Germinal center (tissue), 1 donor: ENCODE measurements around the gene ICA1.
A peak's percentile ranks its signal among the peaks of the same experiment; 100 is the strongest.
"Not testable (repeated sequence)": the region's sequence is repeated elsewhere in the genome, so short reads cannot be mapped to it uniquely, and the experiment has no call there.

Experiments used
- DNase-seq: peaks from one replicate; pipeline ENCODE4 v3.0.0; 2012; ENCODE audit warnings: mixed read lengths, low spot score

Gene ICA1

DNA sequence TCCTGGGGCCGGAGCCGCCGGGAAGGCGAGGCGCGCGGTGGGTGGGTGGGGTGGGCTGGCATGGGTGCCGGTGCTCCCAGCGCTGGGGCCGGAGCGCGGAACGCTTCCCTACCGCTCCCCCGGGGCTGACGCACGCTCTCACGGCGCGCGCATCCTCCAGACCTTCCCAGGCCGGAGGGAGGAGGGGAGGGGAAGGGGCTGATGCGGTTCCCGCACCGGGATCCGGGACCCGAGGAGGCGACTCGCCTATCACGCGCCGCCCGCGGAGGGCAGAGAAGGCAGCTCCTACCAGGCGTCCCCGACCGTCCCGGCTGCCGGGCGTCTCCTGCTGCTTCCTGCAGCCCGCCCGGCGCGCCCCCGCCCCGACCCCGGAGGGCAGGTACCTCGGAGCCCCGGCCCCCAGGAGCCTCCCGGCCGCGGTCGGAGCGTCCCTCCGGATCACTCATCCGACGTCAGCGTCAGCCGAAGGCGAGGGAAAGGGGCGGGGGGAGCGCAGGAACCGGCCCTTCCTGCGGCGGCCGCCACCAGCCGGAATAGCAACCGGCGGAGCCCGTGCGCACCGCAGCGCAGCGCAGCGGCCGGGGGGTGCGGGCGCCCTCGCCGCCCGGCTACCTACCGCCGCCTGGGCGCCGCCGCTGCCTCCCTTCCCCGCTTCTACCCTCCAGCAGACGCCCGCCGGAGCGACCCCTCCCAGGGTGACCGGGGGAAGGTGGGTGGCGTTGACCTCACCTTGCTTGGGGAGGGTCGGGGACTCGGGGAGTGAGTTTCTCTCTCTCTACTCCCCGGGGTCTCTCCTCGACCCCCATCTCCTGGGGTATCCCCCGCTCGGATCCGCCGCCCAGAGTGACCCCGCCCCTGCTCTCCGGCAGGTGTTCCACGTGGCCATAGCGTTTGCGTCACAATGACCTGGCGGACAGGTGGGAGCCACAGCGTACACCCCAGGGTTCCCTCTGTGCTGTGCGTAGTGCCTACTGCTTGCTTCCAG is at the start of gene ICA1:
Gene ICA1, minus strand, starts transcription at position 457 of the 985 bp plus-strand sequence. CDS start 26,241 bp downstream, outside the sequence.
- peak; percentile 20 for DNase-seq

GRCh38 chr7:8310876-8311275 is 48.9 kb upstream of the ICA1 start:
- no peak for DNase-seq

- DNase-seq = no peak
Observed at GRCh38 chr7:8305625-8306388, 43.8 kb upstream of the ICA1 start.

DNA sequence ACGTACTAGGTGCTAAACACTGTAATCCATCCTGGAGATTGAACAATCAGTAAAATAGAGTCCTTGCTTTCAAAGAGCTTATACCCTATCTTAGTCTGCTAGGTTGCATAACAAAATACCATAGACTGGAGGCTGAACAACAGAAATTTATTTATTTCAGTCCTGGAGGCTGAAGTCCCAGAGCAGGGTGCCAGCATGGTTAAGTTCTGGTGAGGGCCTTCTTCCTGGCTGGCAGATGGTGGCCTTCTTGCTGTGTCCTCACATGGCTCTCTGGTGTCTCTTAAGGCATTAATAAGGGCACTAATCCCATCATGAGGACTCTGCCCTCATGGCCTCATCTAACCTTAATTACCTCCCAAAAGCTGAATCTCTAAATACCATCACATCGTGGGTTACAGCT is 43.1 kb upstream of the ICA1 start:
- no peak for DNase-seq

DNA sequence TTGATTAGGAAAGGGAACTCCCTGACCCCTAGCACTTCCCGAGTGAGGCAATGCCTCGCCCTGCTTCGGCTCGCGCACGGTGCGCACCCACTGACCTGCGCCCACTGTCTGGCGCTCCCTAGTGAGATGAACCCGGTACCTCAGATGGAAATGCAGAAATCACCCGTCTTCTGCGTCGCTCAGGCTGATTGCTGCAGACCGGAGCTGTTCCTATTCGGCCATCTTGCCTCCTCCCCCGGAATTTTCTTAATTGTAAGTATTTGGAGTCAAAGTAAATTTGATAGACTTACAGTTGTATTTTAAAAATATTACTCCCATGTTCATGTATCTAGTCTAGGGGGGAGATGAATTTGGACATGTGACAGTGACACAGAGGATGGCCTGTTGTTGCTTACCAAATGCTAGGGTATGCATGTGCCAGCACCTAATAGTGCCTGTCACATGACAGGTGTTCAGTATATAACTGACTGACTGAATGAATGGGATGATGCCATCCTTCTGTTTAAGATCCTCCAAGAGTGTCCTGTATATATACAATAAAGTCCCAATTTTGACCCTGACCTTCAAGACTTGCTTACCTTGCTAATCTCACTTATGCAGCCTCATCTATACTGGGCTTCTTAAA is 42.0 kb upstream of the ICA1 start:
- DNase-seq = no peak

GRCh38 chr7:8297023-8297422 is 35.1 kb upstream of the ICA1 start:
- DNase-seq = not testable (repeated sequence)

DNA sequence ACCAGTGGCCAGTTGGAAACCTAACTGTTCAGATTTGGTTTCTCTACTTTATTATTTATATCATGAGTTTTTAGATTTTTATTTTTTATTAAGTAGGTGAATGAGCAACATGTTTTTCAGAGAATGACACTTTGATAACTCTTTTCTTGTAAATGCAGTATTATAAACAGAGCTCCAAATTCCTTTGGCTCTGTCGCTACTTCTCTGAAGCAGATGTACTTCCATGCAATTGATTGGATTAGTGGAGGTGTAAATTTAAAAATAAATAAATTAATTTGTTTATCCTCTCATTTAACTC is 34.3 kb upstream of the ICA1 start:
- DNase-seq = no peak

- DNase-seq = peak; percentile 64
Observed at GRCh38 chr7:8295638-8296361, 33.8 kb upstream of the ICA1 start.

DNA sequence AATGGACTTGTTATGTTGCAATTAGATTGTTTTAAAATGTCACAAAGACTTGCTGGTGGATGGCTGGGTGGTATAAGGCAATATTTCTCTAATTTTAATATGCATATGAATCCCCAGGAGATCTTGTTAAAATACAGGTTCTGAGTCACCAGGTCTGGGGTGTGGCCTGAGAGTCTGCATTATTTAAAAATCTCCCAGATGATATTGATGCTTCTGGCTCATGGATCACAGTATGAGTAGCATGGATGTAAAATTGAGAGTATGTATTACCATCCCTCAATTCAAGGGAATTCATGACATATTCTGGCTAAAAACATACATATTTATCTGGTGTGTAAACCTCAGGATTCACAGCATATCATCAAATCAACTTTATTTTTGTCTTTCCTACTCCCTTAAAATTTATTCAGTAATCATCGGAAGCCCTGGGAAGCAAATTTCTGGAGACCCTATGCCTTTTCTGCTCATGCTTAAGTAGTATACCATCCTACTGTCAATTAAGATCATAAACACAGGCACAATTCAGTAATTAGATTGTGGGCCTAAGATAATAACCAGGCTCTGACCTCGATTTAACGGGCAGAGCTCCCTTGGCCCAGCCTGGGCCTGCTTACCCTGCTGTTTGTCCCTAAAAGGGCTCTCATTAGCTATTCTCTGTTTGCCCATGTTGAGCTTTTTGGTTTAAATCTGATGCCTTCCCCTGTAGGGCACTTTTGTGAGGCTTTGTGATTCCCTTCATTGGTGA is 29.6 kb upstream of the ICA1 start:
- DNase-seq = no peak

- DNase-seq = no peak
Observed at GRCh38 chr7:8290645-8291308, 28.8 kb upstream of the ICA1 start.

DNA sequence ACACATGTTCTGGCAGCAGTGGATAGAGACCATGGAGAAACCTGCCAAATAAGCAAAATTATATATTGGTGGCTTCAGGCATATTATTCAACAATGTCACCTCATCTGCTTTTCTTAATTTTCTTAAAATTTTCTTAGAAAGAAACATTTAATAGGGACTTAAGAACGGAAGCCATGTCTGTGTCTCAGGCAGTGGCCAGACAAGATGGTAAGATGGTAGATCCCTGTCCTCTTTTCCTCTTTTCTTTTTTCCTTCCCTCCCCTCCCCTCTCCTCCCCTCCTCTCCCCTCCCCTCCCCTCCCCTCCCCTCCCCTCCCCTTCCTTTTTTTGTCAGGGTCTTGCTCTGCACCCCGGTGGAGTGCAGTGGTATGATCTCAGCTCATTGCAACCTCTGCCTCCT is 24.2 kb upstream of the ICA1 start:
- DNase-seq = no peak

DNA sequence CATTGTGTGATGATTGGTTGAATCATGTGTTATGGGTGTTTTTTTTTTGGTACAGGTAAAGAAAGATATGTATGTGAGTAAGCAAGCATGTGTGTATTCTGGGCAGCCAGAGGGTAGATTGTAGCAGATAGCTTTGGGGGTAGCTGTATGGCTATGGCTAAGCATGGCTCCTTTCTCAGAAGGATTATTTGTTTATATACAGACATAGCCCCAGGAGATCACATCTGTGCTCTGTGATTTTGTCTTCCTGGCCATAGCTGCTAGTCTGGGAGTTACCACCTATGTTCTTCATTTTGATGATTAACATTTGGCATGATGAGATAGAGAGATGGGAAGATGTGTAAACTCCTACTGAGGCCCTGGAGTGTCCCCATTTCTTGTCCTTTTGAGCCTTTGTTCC is 23.2 kb upstream of the ICA1 start:
- DNase-seq = no peak

DNA sequence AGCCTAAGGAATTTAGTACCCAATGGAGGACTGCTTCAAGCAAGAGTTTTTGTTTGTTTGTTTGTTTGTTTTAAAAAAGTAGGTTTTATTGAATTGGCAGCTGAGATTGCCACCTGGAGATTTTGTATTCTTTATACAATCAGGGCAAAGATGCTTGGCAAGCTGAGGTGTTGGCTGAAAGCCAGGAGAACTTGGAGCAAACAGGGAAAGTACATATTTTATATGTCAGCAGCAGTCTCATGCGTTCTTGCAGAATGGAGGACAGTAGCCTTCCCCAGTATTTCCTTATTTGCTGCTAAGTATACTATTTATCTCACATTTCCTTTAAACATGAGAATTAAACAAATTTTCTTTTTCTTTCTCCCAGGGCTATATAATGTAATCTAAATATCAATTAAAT is 22.6 kb upstream of the ICA1 start:
- DNase-seq = no peak

GRCh38 chr7:8283968-8284367 is 22.0 kb upstream of the ICA1 start:
- no peak for DNase-seq

DNA sequence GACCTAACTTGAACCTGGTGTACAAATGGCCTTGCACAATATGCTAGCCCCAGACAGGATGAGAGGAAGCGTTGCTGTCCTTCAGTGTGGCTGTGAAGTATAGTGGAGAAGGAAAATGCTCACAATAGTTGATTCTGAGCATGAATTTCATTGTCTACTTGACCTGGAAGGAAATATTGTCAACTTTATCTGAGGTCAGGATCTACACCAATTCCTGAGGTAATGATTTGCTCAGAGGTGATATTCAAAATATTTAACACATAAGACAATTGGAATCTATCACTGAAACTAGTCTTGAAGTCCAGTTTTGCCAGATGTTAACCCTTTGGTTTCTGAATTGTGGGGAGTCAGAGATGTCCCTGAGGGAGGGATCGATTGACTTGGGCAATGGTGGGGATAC is 20.9 kb upstream of the ICA1 start:
- DNase-seq = no peak

DNA sequence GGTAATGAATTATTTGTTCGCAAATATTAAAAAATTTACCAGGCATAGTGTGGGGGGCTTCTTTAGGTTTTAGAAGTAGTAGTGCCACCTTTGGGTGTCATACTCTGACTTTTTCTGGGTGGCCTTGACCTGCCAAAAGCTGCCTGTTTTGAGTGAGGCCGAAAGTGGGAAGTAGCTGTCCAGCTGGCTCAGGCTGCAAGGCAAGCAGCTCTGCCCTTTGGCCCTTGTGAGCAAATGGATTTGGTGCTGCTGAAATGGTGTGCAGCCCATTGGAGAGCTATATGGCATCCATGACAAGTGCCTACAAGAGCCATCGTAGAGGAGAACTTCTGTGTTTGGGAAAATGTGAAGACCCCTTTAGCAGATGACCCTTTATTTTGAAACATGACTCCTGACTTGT is 20.2 kb upstream of the ICA1 start:
- DNase-seq = no peak

DNA sequence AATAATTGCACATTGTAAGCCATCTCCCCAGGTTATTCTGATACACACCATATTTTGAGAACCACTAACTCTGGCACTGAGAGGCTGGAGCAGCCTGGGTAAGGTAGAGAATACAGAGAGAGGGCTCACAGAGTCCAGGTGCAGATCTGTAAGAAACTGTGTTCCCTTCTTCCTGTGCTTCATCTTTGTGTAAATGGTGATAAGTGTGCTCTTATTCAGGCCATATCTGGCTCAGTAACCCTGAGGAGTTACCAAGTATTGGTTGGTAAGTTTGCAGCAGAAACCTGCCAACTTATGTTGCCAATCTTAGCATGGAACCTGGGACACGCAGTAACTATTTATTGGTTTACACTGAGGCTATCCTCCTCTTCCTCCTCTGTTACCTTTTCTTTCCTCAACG is 16.2 kb upstream of the ICA1 start:
- DNase-seq = no peak

GRCh38 chr7:8277394-8277982 is 15.5 kb upstream of the ICA1 start:
- DNase-seq = no peak

GRCh38 chr7:8274589-8274988 is 12.6 kb upstream of the ICA1 start:
- no peak for DNase-seq

DNA sequence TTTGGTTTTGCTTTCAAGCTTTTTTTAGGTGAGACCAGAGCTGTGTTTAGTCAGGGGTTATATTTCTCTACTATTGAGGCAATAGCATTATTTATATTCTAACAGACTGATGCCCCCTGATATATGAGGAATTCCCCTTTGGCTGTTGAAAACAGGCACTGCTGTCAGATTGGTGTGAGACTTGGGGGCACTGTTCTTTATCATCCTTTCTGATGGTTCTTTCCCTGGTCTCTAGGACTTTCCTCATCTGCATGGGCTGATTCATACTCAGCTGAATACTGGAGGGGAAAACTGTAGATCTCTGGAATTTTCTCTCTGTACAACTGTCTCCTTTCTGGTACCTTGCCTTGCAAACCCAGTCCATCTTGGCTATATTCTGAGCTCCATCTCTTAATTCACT is 10.0 kb upstream of the ICA1 start:
- DNase-seq = no peak

DNA sequence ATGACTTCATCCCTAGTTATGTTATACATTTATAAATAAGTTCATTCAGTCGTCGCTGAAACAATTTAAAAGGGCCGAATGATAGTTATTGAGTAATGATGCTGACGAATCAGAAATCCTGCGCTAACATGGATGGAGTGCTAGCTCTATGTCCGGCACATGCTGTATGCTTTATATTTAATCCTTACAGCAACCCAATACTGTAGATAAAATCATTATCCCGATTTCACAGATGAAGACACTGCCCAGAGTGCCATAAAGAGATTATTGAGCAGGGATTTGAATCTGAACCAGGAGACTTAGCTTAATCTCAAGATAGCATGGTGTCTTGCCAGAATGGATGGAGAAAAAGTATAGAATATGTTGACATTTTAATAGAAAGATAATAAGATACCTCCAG is 1.1 kb upstream of the ICA1 start:
- no peak for DNase-seq
